ENCODE measurements around the gene C4orf50. TPM values are rescaled to one million over a fixed set of nuclear protein-coding genes. Genes with fewer than 3 reads are reported as not detected.

Gene C4orf50
- total RNA-seq, 1 experiment from 2014 or later, result 0.17 TPM

DNA sequence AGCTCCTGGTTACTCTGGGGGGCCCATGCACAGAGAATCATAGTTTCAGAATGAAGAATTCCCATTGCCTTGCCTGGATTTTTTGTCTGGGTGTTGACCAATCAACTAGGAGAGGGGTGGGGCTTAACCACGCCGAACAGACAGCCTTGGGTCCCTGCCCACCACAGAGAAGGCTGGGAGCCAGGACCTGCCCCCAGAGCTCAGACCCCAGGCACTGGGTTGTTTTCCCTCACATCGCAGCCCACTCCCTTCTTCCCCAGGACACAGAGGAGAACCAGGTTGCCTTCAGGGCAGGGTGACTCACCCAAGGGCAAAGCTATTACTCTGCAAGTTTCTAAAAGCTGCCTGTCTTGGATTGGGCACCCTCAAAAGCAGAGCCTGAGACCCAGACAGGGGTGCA is 102.0 kb downstream of the C4orf50 start:
- H2BK15ac ChIP-seq (ENCODE audit: low read depth, low read length), result no peak overlapping the region
- Mint-ChIP-seq H3K27ac (no peak overlapping the region), H3K9me3 (peaks cover 3 to 5% of the 10 kb centered on the region in 2 experiments), H3K4me1 (peaks cover 31 to 33% of the 10 kb centered on the region in 2 experiments), H3K36me3 (ENCODE audit: insufficient read depth in 1 of 3, low read depth in 3 of 3) (peaks cover 0 to 6% (median 0%) of the 10 kb centered on the region in 3 experiments; a peak in 4 of 7 replicates), H3K27me3 (ENCODE audit: low read depth) (peaks cover 45% of the 10 kb centered on the region), H3K4me3 (no peak overlapping the region)
- H3K23ac ChIP-seq (ENCODE audit: insufficient read length, low read depth, low read length), result no peak overlapping the region
- no peak overlapping the region for H2BK120ac ChIP-seq (ENCODE audit: low read depth, low read length, poor library complexity, severe bottlenecking)
- TF ChIP-seq, protein P1, sequence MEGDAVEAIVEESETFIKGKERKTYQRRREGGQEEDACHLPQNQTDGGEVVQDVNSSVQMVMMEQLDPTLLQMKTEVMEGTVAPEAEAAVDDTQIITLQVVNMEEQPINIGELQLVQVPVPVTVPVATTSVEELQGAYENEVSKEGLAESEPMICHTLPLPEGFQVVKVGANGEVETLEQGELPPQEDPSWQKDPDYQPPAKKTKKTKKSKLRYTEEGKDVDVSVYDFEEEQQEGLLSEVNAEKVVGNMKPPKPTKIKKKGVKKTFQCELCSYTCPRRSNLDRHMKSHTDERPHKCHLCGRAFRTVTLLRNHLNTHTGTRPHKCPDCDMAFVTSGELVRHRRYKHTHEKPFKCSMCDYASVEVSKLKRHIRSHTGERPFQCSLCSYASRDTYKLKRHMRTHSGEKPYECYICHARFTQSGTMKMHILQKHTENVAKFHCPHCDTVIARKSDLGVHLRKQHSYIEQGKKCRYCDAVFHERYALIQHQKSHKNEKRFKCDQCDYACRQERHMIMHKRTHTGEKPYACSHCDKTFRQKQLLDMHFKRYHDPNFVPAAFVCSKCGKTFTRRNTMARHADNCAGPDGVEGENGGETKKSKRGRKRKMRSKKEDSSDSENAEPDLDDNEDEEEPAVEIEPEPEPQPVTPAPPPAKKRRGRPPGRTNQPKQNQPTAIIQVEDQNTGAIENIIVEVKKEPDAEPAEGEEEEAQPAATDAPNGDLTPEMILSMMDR (conservative IDR thresholded peaks at IDR 0.05), result no peak
- H2BK20ac ChIP-seq (ENCODE audit: low read depth, low read length, poor library complexity, severe bottlenecking), result no peak overlapping the region
- no peak overlapping the region for H3T11ph ChIP-seq (ENCODE audit: low read length)
- no peak overlapping the region for H3K14ac ChIP-seq (ENCODE audit: insufficient read depth, low read length)
- H4K20me1 ChIP-seq (ENCODE audit: control insufficient read depth, insufficient read depth, insufficient read length), result no peaks in the 10 kb centered on the region
- no peak overlapping the region for H3K9ac ChIP-seq (ENCODE audit: extremely low read depth, insufficient read length, low read length)
- no peak overlapping the region for H4K5ac ChIP-seq (ENCODE audit: insufficient read length, low read depth, low read length)
- no peaks in the 10 kb centered on the region for H3K27me3 ChIP-seq (ENCODE audit: insufficient read depth, low read length)
- peaks cover 12% of the 10 kb centered on the region; the same call in 1 of the 2 replicates for H3K4me1 ChIP-seq (ENCODE audit: insufficient read depth, low read length)
- H3K18ac ChIP-seq (ENCODE audit: insufficient read length, low read depth, low read length), result no peak overlapping the region
- no peaks in the 10 kb centered on the region for H3K79me2 ChIP-seq (ENCODE audit: insufficient read depth, low read length)
- H3K9me3 ChIP-seq (ENCODE audit: control insufficient read depth, low read depth, low read length), result no peaks in the 10 kb centered on the region
- no peaks in the 10 kb centered on the region for H3K79me1 ChIP-seq (ENCODE audit: insufficient read depth, low read depth, low read length, poor library complexity, severe bottlenecking)
- H4K91ac ChIP-seq (ENCODE audit: insufficient read length, low read depth, low read length), result no peak overlapping the region
- DNase-seq, result no peak
- no peak overlapping the region for H3K56ac ChIP-seq (ENCODE audit: insufficient read length, low read depth, low read length)
- H4K8ac ChIP-seq (replicated peaks; ENCODE audit: insufficient read length, low read depth, low read length), result no peak overlapping the region
- H2AK5ac ChIP-seq (ENCODE audit: insufficient read length, low read length), result no peak overlapping the region
- no peak overlapping the region for H2AFZ ChIP-seq (ENCODE audit: low read length)
- H3K4ac ChIP-seq (ENCODE audit: low read depth, low read length), result no peak overlapping the region
- H2BK12ac ChIP-seq (ENCODE audit: insufficient read length, low read depth, low read length), result no peak overlapping the region
- no peak overlapping the region for H3K27ac ChIP-seq (ENCODE audit: insufficient read length, low read depth, low read length)
- no peak overlapping the region for H3K4me2 ChIP-seq (ENCODE audit: insufficient read depth, insufficient read length, low read length)
- H3K23me2 ChIP-seq (ENCODE audit: insufficient read length, low read depth, low read length, poor library complexity, severe bottlenecking), result no peaks in the 10 kb centered on the region
- no peak overlapping the region for H2BK5ac ChIP-seq (ENCODE audit: insufficient read length, low read length)
- WGBS (ENCODE audit: extremely low coverage, insufficient read length, low lambda C conversion rate), result no CpG with 5 or more reads among the region's 3 CpGs

All from H9 (cell line).